Stimulated activated CD4-positive, alpha-beta T cell treated with anti-CD3 and anti-CD28 coated beads, Interleukin-4, amount 100 ng/mL, for 4 hours (primary cell): ENCODE measurements around the gene ZFP62.
A peak's percentile ranks its signal among the peaks of the same experiment; 100 is the strongest.

Source experiments
- DNase-seq, 2 experiments: peaks; one replicate each; pipeline ENCODE4 v3.0.0-alpha.2; 2020

The ZFP62 gene

GRCh38 chr5:180866985-180867384 lies 5.9 kb upstream of the ZFP62 start:
- no peak for DNase-seq

- no peak for DNase-seq
Measured at GRCh38 chr5:180865981-180866695, 5.1 kb upstream of the ZFP62 start.

GRCh38 chr5:180862645-180863044 lies 1.6 kb upstream of the ZFP62 start:
- DNase-seq, result no peak

- peak; percentile 34 to 55 for DNase-seq
Measured at GRCh38 chr5:180860273-180860886, 696 bp downstream of the ZFP62 start.

- DNase-seq, result no peak
Measured at GRCh38 chr5:180858586-180858985, 2.5 kb downstream of the ZFP62 start.

GRCh38 chr5:180853848-180854176 lies 7.3 kb downstream of the ZFP62 start:
- no peak for DNase-seq

GRCh38 chr5:180853121-180853847 lies 7.8 kb downstream of the ZFP62 start:
- DNase-seq, result no peak

GRCh38 chr5:180852495-180852894 lies 8.6 kb downstream of the ZFP62 start:
- DNase-seq, result no peak

GRCh38 chr5:180850434-180851078 lies 10.5 kb downstream of the ZFP62 start:
- DNase-seq, result no peak

- DNase-seq, result no peak
Measured at GRCh38 chr5:180849827-180850226, 11.2 kb downstream of the ZFP62 start.

GRCh38 chr5:180848878-180849277 lies 12.2 kb downstream of the ZFP62 start:
- DNase-seq, result no peak

- no peak for DNase-seq
Measured at GRCh38 chr5:180848265-180848664, 12.8 kb downstream of the ZFP62 start.

- DNase-seq, result no peak
Measured at GRCh38 chr5:180847026-180847425, 14.1 kb downstream of the ZFP62 start.

- DNase-seq, result no peak
Measured at GRCh38 chr5:180844858-180845257, 16.2 kb downstream of the ZFP62 start.

- no peak for DNase-seq
Measured at GRCh38 chr5:180844432-180844831, 16.6 kb downstream of the ZFP62 start.

GRCh38 chr5:180839935-180840334 lies 21.1 kb downstream of the ZFP62 start:
- no peak for DNase-seq

GRCh38 chr5:180839227-180839626 lies 21.8 kb downstream of the ZFP62 start:
- DNase-seq, result no peak

GRCh38 chr5:180837478-180837877 lies 23.6 kb downstream of the ZFP62 start:
- no peak for DNase-seq

- peak in 1 of 2 experiments; percentile 16 for DNase-seq
Measured at GRCh38 chr5:180832638-180833068, 28.4 kb downstream of the ZFP62 start.

GRCh38 chr5:180831139-180832093 lies 29.7 kb downstream of the ZFP62 start:
- DNase-seq, result peak; percentile 65 to 76

GRCh38 chr5:180830253-180831138 lies 30.6 kb downstream of the ZFP62 start:
- DNase-seq, result peak; percentile 60 to 66
